ENCODE results near the gene RANBP1. TPM values are rescaled to one million over a fixed set of nuclear protein-coding genes. Genes with fewer than 3 reads are reported as not detected.

The RANBP1 gene
- total and polyA plus RNA-seq, 9 of the 15 experiments (the other 6 are each of a cell fraction or from before 2014, with no cell fraction given): 162 to 2,891 (median 1,289) TPM

DNA sequence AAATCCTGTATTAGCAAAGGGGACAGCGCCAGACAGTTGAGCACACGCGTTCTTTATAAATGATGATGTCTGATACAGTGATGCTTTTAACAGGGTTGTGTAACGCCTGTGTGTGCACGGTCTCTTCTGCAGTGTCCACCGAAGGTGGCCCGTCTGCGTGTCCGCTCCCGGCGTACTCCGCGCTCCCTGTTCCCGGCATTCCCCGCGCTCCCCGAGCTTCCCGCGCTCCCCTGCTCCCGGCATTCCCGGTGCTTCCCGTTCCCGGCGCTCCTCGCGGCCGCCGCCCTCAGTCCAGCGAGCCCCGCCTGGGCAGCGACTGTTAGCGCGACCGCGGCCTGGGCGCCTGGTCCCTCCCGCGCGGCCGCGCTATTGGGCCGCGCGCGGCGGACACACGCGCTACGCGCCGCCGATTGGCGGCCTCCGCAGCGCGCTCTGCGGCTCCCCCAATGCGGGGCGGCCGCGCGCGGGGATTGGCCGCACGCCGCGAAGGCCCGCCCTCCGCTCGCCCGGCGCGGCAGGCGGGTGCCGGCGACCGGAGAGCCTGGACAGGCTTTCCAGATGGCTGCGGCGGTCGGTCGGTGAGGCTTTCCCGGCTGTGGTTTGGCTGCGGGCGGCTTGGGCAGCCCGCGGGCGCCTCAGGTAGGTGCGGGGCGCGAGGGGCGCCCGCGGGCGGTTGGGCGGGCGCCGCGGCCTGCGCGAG lies 36.0 kb upstream of the RANBP1 start, which contains the start of gene DGCR8 (continued):
- TF ChIP-seq, protein P1, sequence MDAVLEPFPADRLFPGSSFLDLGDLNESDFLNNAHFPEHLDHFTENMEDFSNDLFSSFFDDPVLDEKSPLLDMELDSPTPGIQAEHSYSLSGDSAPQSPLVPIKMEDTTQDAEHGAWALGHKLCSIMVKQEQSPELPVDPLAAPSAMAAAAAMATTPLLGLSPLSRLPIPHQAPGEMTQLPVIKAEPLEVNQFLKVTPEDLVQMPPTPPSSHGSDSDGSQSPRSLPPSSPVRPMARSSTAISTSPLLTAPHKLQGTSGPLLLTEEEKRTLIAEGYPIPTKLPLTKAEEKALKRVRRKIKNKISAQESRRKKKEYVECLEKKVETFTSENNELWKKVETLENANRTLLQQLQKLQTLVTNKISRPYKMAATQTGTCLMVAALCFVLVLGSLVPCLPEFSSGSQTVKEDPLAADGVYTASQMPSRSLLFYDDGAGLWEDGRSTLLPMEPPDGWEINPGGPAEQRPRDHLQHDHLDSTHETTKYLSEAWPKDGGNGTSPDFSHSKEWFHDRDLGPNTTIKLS (IDR thresholded peaks at IDR 0.05; ENCODE audit: borderline replicate concordance, low read depth): no peak
- TF ChIP-seq HDAC6 (IDR thresholded peaks at IDR 0.05; ENCODE audit: low read depth, low read length) (0 out of 2 replicates have a peak, but pooled peaks have one; percentile 81), HOXB6 (CRISPR knock-in tag; IDR thresholded peaks at IDR 0.05; ENCODE audit: borderline replicate concordance) (no peak; the same call in 1 of the 2 replicates), THRA (IDR thresholded peaks at IDR 0.05) (no peak), PCBP2 (IDR thresholded peaks at IDR 0.05; ENCODE audit: low read depth, low read length, poor library complexity, severe bottlenecking) (no peak), TSC22D4 (tag; IDR thresholded peaks at IDR 0.05) (no peak), ZNF609 (CRISPR knock-in tag; IDR thresholded peaks at IDR 0.05; ENCODE audit: borderline replicate concordance) (no peak), ZNF232 (CRISPR knock-in tag; IDR thresholded peaks at IDR 0.05) (no peak), RBM34 (IDR thresholded peaks at IDR 0.05; ENCODE audit: borderline replicate concordance, insufficient read depth, low read length) (no peak), ZNF717 (CRISPR knock-in tag; IDR thresholded peaks at IDR 0.05) (no peak), MCM5 (IDR thresholded peaks at IDR 0.05; ENCODE audit: low read depth) (no peak), ZNF217 (CRISPR knock-in tag; IDR thresholded peaks at IDR 0.05) (no peak), HSF4 (CRISPR knock-in tag; IDR thresholded peaks at IDR 0.05; ENCODE audit: borderline replicate concordance) (peak; percentile 91), POLR2AphosphoS2 (IDR thresholded peaks at IDR 0.05; ENCODE audit: low read length) (peak; percentile 97), CCAR2 (IDR thresholded peaks at IDR 0.05; ENCODE audit: low read depth, low read length) (no peak), PHB (CRISPR knock-in tag; IDR thresholded peaks at IDR 0.05) (peak; percentile 98)
- TF ChIP-seq, protein P2, sequence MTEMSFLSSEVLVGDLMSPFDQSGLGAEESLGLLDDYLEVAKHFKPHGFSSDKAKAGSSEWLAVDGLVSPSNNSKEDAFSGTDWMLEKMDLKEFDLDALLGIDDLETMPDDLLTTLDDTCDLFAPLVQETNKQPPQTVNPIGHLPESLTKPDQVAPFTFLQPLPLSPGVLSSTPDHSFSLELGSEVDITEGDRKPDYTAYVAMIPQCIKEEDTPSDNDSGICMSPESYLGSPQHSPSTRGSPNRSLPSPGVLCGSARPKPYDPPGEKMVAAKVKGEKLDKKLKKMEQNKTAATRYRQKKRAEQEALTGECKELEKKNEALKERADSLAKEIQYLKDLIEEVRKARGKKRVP (CRISPR knock-in tag; IDR thresholded peaks at IDR 0.05): no peak; the same call in 1 of the 2 replicates
- TF ChIP-seq, protein P3, sequence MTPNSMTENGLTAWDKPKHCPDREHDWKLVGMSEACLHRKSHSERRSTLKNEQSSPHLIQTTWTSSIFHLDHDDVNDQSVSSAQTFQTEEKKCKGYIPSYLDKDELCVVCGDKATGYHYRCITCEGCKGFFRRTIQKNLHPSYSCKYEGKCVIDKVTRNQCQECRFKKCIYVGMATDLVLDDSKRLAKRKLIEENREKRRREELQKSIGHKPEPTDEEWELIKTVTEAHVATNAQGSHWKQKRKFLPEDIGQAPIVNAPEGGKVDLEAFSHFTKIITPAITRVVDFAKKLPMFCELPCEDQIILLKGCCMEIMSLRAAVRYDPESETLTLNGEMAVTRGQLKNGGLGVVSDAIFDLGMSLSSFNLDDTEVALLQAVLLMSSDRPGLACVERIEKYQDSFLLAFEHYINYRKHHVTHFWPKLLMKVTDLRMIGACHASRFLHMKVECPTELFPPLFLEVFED (CRISPR knock-in tag; conservative IDR thresholded peaks at IDR 0.05): no peak

All from K562 (cell line).